Stimulated activated CD8-positive, alpha-beta memory T cell treated with anti-CD3 and anti-CD28 coated beads, Interleukin-7, amount 100 ng/mL, for 24 hours (primary cell): ENCODE data around the gene CFAP299.

Experiments
- DNase-seq: peaks from one replicate; pipeline ENCODE4 v3.0.0-alpha.2; 2020; ENCODE audit warnings: low read depth

The CFAP299 gene

GRCh38 chr4:80448056-80448455 lies 112.5 kb downstream of the CFAP299 start:
- DNase-seq = no peak

GRCh38 chr4:80452055-80452454 lies 116.5 kb downstream of the CFAP299 start:
- DNase-seq = no peak

GRCh38 chr4:80452768-80453167 lies 117.2 kb downstream of the CFAP299 start:
- DNase-seq = no peak

GRCh38 chr4:80454040-80454439 lies 118.5 kb downstream of the CFAP299 start:
- no peak for DNase-seq

GRCh38 chr4:80454556-80454955 lies 119.0 kb downstream of the CFAP299 start:
- DNase-seq = no peak

- DNase-seq = no peak
Observed at GRCh38 chr4:80459918-80460473, 124.5 kb downstream of the CFAP299 start.

- DNase-seq = no peak
Observed at GRCh38 chr4:80461412-80461811, 125.9 kb downstream of the CFAP299 start.

- DNase-seq = no peak
Observed at GRCh38 chr4:80462621-80463091, 127.1 kb downstream of the CFAP299 start.

GRCh38 chr4:80463509-80463908 lies 128.0 kb downstream of the CFAP299 start:
- DNase-seq = no peak

- no peak for DNase-seq
Observed at GRCh38 chr4:80465238-80465637, 129.7 kb downstream of the CFAP299 start.

GRCh38 chr4:80465736-80466135 lies 130.2 kb downstream of the CFAP299 start:
- DNase-seq = no peak

- no peak for DNase-seq
Observed at GRCh38 chr4:80466618-80467017, 131.1 kb downstream of the CFAP299 start.

GRCh38 chr4:80471756-80472155 lies 136.2 kb downstream of the CFAP299 start:
- DNase-seq = no peak

- DNase-seq = no peak
Observed at GRCh38 chr4:80475236-80475635, 139.7 kb downstream of the CFAP299 start.

GRCh38 chr4:80475798-80476197 lies 140.3 kb downstream of the CFAP299 start:
- no peak for DNase-seq

- DNase-seq = no peak
Observed at GRCh38 chr4:80484712-80485111, 149.2 kb downstream of the CFAP299 start.

GRCh38 chr4:80486603-80487002 lies 151.1 kb downstream of the CFAP299 start:
- DNase-seq = no peak

- no peak for DNase-seq
Observed at GRCh38 chr4:80489798-80490197, 154.3 kb downstream of the CFAP299 start.

GRCh38 chr4:80492761-80493160 lies 157.2 kb downstream of the CFAP299 start:
- no peak for DNase-seq

GRCh38 chr4:80495865-80496264 lies 160.3 kb downstream of the CFAP299 start:
- no peak for DNase-seq

- no peak for DNase-seq
Observed at GRCh38 chr4:80498725-80499124, 163.2 kb downstream of the CFAP299 start.

GRCh38 chr4:80500613-80501012 lies 165.1 kb downstream of the CFAP299 start:
- DNase-seq = no peak

- DNase-seq = no peak
Observed at GRCh38 chr4:80507077-80507476, 171.5 kb downstream of the CFAP299 start.

- DNase-seq = no peak
Observed at GRCh38 chr4:80507507-80507906, 172.0 kb downstream of the CFAP299 start.

GRCh38 chr4:80515496-80515895 lies 180.0 kb downstream of the CFAP299 start:
- DNase-seq = no peak
